AG20443 (cell line): Measurements from ENCODE around the gene MED13L.

Experiments used
- DNase-seq: peaks from one replicate; pipeline ENCODE4 v3.0.0; 2012; ENCODE audit warnings: low spot score, mixed read lengths

Gene MED13L

DNA sequence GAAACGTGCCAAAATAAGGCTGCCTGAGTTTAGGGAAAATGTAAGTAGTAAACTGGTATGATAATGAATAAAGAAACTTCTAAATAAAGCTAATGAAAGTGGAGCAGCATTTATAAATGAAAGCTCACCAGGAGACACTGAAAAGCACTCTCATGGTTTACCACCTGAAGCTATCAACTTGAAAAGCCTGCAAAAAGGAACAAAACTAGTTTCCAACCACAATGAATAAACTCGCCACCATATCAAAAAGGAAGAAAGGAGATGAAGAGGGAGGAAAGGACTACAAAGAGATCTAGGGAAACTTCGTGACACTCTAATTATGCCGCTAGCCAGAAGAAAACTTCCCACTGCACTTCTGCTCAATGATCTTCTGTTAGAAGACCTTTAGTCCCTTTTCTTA, 66.7 kb downstream of the MED13L start:
- no peak for DNase-seq

DNA sequence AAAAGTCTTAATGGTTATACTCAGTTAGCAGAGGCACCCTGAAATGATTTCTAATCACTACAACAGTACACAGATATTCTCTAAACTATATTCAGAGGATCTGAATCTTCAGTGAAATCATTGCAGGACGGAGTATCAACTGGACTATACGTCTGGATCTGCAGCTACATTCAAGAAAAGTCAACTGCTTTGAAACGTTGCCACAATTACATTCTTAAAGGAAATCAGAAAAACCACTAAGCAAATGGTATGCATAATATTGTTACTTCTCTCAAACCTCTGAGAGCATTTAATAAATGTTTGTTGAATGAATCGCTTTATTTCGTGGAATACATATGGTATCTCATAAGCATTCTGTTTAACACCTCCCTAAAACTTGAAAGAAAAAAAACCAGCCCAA, 67.4 kb downstream of the MED13L start:
- DNase-seq: no peak

- no peak for DNase-seq
These were observed 68.0 kb downstream of the MED13L start for GRCh38 chr12:116209503-116209902.

DNA sequence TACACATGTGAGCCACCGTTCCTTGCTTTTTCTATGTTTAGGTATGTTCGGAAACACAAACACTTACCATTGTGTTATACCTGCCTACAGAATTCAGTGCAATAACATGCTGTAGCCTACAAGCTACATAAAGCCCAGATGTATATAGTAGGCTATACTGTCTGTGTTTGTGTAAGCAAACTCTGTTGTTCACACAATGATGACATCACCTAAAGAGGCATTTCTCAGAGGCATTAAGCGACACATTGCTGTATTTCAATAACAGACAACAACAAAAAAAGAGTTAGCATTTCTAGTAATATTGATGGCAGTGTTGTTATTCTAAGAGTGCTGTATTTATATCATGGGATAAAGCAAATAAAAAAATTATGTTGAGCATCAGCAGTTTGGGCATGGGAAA, 70.2 kb downstream of the MED13L start:
- DNase-seq: no peak

DNA sequence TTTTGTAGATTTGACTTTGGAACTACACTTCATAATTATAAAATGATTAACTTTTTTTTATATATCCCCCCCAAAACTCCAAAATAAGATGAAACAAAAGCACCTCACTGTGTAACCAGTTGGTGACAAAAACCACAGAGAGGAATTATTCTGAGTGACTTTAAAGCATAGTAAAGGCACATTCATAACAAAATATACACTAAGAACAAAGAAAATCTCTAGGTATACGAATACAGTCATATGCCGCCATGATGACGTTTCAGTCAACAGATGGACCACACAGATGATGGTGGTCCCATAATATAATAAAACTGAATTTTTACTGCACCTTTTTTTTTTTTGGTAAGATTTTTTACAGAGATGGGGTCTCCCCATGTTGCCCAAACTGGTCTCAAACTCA, 70.7 kb downstream of the MED13L start:
- no peak for DNase-seq

DNA sequence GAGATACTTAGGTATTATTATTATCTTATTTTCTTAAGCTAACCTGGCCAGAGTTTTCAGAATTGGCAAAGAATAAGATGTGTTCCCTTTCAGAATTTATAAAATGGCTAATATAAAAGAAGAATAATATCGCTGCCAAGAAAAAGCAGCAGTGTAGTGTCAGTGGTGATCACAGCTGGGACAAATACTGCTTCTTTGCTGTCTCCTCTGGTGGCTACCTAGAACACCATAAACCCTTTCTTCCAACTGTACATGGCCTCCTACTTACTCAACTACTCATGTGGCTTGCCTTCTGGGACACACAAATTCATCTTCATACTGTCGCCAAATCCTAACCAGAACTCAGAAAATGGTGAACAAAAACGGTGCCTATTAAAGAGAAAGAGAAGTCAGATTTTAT, 72.7 kb downstream of the MED13L start:
- DNase-seq: no peak

GRCh38 chr12:116204169-116204568, 73.3 kb downstream of the MED13L start:
- DNase-seq: no peak

DNA sequence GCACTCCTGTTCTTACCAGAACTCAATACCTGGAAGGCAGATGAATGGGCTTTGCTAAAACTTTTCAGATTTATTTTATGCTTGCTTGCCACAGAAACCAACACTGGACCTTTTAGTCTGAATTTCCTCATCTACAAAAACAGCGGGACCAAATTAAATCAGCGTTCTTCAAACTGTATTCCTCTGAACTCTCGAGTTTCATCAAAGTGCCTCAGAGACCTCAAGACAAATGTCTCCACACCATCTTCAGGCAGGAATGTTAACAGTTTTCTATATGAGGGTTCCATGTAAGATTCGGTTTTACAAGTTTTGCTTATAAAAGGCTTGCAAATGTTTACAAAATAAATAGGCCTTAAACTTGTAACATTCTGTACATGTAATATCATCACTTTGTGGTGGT, 74.6 kb downstream of the MED13L start:
- DNase-seq: peak; percentile 13

- peak; percentile 8 for DNase-seq
These were observed 75.1 kb downstream of the MED13L start for GRCh38 chr12:116202433-116202832.

- DNase-seq: peak; percentile 32
These were observed 75.6 kb downstream of the MED13L start for GRCh38 chr12:116201908-116202307.

GRCh38 chr12:116201359-116201758, 76.1 kb downstream of the MED13L start:
- DNase-seq: no peak

DNA sequence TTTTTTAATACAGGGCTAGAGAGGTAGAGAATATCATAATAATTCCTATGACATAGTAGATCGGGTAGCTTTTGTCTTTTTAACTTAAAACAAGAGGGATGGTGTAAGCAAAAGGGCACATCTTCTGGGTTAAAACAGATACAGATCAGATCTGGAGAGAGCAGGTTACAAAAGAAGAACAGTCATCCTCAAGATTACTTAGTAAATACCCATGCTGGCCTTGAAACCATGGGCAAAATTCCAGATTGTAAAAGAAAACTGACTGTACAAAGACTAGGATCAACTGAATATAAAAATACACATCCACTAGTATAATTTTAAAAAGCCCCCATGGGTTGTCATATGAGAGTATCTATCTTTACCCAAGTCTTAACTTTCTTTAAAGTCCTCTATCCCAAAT, 76.7 kb downstream of the MED13L start:
- peak; percentile 15 for DNase-seq

- DNase-seq: no peak
These were observed 78.3 kb downstream of the MED13L start for GRCh38 chr12:116199160-116199706.

DNA sequence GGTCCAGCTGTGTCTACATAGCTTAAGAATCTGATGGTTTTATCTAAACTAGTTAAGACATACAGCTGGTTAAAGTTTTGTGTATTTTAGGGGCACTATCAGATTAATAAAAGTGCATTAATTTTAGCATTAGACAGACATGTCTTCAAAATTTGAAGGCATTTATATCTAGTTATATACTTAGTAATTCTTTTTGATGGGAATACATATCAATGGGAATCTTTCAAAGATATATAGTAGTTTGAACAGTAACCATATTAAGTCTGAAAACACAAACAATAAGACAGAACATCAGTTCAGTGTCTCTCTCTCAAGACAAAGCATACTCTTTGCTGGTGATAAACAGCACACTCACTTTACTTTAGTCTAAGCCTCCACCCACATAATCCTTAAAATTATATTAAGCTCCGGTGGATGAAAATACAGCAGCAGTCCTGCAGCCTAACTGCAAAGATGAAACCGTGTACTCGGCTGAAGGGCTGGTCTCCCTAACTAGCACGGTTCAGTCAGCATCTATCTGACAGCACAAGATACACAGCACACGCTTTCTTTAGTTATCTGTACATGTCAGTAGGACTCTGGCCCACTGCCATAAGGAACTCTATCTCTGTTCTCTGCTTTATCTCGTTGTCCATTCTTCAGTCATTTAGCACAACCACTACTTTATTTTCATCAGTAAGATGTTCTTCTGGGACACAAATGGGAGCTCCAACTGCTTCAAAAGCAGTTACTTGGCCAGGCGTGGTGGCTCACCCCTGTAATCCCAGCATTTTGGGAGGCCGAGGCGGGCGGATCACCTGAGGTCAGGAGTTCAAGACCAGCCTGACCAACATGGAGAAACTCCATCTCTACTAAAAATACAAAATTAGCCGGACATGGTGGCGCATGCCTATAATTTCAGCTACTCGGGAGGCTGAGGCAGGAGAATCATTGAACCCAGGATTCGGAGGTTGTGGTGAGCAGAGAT, 80.5 kb downstream of the MED13L start:
- no peak for DNase-seq

GRCh38 chr12:116196226-116196625, 81.3 kb downstream of the MED13L start:
- no peak for DNase-seq

- no peak for DNase-seq
These were observed 82.5 kb downstream of the MED13L start for GRCh38 chr12:116194935-116195431.

DNA sequence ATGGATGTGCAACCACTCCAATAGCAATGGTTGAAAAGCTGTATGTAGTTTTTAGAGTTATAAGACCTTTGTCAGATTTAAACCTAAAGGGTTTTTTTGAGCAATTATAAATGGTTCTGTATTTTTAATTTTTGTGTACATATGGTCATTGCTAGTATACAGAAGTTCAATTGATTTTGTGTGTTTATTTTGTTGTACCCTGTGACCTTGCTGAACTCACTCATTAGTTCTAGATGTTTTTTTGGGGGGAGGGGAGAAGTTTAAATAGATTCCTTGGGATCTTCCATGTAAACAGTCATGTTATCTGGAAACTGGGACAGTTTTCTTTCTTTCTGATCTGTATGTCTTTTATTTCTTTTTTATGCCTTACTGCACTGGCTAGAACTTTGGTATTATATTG, 87.8 kb downstream of the MED13L start:
- DNase-seq: no peak

DNA sequence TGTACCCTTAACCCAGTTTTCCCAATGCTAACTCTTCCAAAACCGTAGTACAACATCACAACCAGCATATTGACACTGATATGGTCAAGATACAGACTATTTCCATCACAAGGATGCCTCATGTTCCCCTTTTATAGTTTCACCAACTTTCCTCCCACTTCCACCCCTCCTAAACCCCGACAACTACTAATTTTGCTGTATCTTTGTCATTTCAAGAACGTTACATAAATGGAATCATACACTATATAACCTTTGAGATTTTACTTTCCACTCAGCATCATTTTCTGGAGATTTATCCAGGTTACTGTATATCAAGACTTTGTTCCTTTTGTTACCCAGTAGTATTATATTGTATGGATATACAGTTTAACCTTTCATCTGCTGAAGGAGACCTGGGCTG, 88.9 kb downstream of the MED13L start:
- no peak for DNase-seq

DNA sequence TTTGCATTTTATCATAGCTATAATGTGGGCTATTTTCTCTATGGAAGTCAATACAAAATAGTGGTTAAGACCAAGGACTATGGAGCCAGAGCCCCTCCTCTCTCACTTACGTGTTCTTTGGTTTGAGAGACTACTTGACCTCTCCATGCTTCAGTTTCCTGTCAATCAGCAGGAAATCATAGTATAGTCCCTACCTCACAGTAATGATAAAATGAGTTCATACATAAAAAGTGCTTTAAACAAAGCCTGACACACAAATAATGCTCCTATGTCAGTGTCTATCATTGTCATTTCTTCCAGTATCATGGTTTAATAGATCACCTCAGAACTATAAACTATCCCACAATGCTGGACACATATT, 90.4 kb downstream of the MED13L start:
- no peak for DNase-seq

GRCh38 chr12:116186482-116187150, 90.9 kb downstream of the MED13L start:
- peak; percentile 23 for DNase-seq

DNA sequence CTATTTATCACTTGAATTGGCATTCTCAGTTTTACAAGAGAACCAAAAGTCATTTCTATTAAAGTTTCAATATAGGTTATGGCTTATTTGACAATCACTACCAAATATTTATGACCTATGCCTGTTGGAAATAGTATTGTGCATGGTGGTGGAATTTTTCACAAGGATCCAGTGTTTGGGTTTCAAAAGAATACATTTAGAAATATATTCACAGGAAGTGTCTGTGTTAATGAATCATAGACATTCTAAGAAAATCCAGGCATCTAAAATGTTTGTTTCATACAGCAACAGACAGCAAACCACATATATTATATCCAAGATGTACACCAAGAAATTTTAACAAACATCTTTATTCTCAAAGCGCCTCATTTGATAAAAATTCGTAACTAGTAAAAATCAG, 92.7 kb downstream of the MED13L start:
- no peak for DNase-seq

GRCh38 chr12:116183741-116184141, 93.8 kb downstream of the MED13L start:
- DNase-seq: no peak
